Stimulated activated CD8-positive, alpha-beta memory T cell treated with anti-CD3 and anti-CD28 coated beads, Interleukin-15, amount 100 ng/mL, for 48 hours (primary cell): Measurements from ENCODE around the gene IL32.
A peak's percentile ranks its signal among the peaks of the same experiment; 100 is the strongest.
"Not testable (repeated sequence)": the region's sequence is repeated elsewhere in the genome, so short reads cannot be mapped to it uniquely, and the experiment has no call there.

Source experiments
- DNase-seq, 2 donors: peaks; one replicate each; pipeline ENCODE4 v3.0.0-alpha.2; 2020; ENCODE audit warnings: low read depth in 2 of 2

IL32 gene

DNA sequence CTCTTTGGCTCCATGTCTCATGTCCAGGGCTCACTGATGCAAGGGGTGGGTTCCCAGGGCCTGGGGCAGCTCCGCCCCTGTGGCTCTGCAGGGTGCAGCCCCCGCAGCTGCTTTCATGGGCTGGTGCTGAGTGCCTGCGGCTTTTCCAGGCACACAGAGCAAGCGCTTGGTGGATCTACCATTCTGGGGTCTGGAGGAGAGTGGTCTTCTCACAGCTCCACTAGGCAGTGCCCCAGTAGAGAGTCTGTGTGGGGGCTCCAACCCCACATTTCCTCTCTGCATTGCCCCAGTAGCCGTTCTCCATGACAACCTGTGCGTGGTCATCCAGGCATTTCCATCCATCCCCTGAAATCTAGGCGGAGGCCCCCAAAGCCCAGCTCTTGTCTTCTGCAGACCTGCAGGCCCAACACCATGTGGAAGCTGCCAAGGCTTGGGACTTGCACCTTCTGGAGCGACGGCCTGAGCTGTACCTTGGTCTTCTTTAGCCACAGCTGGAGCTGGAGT, 5.2 kb downstream of the IL32 start:
- DNase-seq, result no peak

DNA sequence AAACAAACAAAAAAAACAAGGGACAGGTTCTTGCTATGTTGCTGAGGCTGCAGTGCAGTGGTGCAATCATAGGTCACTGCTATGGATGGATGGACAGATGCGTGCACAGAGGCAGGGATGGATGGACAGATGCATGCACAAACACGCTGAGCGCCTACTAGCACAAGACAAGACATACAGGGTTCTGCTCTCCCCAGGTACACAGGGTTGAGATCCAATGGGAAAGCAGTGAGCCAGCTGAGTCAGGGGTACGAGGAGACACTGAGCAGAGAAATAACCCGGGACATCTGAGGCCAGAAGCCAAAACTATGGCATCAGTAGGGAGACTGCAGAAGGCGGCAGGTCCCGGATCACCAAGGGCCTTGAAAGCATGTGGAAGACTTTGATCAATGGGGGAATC, 6.2 kb downstream of the IL32 start:
- no peak for DNase-seq

DNA sequence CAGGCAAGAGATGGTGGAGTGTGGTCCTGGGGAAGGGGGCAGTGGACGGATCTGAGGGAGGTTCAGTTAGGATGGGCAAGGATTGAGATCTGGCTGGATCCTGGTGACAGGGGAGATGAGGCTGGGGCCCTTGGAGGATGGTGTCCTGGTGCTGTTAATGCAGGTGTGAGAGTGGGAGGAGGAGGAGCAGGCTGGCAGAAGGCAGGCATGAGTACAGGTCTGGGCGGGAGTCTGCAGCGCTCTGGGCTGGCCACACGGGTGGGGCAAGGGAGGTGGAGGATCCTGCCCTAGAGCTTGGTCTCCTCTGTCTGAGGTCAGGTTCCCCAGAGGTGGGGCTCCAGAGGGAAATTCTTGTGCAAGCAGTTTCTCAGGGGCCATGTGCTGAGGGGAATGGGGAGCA, 6.7 kb downstream of the IL32 start:
- not testable (repeated sequence) for DNase-seq

DNA sequence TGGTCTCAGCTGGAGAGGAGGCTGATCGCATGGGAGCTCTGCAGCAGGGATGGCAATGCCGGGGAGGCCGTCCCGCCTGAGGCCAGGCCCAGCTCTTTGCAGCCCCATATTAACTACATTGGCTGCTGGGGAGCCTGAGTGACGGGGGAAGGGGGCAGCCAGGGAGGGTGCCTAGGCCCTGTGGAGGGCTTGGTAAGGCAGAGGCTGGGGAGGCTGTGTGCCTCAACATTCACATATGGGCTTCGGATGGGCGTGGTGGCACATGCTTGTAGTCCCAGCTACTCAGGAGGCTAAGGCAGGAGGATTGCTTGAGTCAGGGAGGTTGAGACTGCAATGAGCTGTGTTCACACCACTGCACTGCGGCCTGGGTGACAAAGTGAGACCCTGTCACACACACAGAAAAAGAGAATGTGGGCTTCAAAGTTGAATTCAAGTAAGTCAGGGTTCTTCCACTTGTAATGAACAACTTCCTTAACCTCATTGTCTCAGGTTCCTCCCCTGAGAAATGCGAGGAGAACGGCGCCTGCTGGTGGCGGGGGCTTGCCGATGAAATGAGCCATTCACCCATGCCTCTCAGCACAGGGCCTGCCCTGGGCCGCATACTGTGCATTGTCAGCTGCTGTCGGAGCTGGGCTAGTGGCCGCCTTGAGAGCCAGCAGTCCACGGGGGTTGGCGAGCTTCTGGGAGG, 7.3 kb downstream of the IL32 start:
- DNase-seq, result not testable (repeated sequence)

DNA sequence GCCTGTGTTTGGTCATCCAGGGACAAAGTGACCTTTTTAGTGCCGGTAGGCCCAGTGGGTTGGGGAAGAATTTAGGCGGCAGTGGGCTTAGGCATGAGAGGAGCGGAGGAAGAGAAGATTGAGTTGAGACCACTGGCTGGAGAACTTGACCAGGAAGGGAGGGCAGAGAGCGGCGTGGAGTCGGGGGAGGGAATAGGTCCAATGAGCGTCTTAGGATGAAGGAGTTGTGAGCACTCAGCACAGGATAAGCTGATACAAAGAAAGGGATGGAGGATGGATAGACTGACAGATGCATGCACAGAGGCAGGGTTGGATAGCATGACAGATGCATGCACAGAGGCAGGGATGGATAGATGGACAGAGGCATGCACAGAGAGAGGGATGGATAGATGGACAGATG, 8.0 kb downstream of the IL32 start:
- no peak for DNase-seq

DNA sequence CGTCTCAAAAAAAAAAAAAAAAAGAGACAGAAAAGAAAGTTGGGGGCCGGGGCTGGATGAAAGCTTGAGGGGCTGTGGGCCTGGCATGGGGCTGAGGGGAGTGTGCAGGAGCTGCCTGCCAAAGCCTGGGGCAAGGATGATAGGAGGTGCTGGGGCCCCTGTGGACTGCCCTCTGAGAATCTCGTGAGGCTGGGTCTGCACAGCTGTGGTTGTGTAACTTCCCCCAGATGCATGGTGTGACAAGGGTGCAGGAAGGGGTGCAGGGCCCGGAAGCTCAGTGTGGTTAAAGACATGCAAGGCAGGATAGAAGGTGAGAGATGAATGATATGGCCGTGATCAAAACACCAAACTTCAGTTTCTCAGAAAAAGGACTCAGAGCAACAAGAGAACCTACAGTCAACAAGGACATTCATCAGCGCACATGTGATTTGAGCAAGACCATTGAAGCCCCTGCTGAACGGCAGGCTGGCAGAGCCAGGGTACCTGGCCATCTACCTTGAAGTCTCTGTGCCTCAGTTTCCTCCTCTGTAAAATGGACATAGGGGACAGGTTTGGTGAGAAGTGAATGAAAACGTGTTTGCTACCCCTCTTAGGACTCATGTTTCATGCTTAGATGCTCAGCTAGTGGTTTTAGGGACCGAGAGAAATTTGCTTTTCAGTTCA, 9.6 kb downstream of the IL32 start:
- peak; percentile 74 to 77 for DNase-seq

DNA sequence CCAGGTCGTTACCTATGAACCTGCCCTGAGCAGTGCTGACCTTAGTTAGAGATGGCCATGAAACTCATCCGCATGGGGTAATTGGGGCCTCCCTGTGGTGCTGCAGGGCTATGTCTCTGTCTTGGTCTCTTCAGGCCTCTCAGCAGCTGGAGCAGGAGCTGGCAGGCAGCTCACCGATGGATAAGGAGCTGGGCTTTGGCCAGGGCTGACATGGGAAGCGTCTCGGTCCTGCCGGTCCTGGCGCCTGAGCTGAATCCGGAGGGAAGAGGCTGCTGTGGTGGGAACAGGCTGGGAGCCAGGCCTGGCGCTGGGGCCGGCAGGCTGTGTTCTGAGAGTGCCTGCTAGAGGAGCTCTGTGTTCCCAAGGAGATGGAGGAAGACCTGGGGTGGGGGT, 10.1 kb downstream of the IL32 start:
- DNase-seq, result no peak

DNA sequence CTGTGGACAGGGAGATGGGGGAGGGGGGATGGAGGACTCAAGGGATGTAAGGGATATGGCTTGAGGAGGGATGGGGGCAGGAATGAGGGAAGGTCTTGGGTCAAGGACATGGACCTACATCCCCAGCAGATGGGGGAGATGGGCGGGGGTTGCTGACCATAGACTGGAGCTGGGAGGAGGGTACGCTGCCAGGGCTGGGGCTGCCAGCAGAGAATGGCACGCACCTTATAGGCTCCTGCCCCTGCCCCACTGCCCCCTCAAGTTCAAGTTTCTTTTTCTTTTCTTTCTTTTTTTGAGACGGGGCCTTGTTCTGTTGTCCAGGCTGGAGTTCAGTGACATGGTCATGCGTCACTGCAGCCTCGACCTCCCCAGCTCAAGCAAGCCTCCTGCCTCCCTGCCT, 10.5 kb downstream of the IL32 start:
- DNase-seq, result not testable (repeated sequence)

DNA sequence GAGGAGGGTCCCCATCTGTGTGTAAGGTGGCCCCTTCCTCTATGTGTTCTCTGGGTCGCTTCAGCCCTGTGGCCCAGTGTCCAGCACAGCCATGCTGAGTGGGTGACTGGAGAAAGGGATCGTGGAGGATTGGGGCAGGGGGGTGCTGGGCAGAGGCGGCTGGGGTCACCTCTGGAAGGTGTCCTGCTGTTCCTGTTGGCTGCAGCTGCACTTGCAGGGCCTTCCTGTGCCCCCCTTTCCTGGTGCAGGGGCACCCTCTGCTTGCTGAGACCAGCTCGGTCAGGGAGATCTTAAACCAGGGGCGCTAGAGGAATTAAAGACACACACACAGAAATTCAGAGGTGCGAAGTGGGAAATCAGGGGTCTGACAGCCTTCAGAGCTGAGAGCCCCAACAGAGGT, 11.1 kb downstream of the IL32 start:
- DNase-seq, result no peak

DNA sequence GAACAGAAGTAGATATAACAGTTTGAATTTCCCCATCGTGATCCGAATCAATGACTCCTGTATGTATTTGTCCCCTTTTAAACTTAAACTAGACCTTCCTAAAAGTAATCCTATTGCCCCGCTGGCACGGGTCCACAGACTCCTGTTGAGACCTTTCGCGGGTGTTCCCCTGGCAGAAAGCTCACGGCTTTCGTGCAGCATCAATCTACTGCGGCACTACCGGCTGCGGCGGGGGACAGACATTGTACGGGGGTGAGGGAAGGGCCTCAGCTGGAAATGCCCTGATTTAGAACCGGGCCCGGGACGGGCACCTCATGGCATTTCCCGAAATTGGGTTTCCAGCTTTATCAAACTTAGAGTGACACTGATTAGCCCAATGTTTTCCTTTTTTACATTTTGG, 14.6 kb downstream of the IL32 start:
- no peak for DNase-seq

DNA sequence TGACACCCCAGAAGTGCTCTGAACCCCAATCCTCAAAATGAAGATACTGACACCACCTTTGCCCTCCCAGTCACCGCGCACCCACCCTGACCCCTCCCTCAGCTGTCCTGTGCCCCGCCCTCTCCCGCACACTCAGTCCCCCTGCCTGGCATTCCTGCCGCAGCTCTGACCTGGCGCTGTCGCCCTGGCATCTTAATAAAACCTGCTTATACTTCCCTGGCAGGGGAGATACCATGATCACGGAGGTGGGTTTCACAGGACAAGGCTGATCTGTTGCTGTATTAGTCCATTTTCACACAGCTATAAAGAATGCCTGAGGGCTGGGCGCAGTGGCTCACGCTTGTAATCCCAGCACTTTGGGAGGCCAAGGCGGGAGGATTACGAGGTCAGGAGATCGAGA, 16.5 kb downstream of the IL32 start:
- not testable (repeated sequence) for DNase-seq

DNA sequence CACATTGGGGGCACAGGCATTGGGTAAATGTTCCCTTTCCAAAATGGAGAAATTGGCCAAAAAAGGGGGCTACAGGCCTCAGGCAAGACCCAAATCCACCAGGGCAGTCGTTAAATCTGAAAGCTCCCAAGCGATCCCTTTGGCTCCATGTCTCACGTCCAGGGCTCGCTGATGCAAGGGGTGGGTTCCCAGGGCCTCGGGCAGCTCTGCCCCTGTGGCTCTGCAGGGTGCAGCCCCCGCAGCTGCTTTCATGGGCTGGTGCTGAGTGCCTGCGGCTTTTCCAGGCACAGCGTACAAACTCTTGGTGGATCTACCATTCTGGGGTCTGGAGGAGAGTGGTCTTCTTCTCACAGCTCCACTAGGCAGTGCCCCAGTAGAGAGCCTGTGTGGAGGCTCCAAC, 18.0 kb downstream of the IL32 start:
- not testable (repeated sequence) for DNase-seq

DNA sequence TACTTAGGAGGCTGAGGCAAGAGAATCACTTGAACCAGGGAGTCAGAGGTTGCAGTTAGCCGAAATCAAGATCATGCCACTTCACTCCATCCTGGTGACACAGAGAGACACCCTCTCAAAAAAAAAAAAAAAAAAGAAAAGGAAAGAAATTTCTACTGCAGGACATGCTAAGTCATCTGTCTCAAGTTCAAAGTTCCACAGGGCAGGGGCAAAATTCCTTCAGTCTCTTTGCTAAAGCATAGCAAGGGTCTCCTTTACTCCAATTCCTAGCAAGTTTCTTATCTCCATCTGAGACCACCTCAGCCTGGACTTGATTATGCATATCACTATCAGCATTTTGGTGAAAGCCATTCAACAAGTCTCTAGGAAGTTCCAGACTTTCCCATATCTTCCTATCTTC, 19.1 kb downstream of the IL32 start:
- no peak for DNase-seq

DNA sequence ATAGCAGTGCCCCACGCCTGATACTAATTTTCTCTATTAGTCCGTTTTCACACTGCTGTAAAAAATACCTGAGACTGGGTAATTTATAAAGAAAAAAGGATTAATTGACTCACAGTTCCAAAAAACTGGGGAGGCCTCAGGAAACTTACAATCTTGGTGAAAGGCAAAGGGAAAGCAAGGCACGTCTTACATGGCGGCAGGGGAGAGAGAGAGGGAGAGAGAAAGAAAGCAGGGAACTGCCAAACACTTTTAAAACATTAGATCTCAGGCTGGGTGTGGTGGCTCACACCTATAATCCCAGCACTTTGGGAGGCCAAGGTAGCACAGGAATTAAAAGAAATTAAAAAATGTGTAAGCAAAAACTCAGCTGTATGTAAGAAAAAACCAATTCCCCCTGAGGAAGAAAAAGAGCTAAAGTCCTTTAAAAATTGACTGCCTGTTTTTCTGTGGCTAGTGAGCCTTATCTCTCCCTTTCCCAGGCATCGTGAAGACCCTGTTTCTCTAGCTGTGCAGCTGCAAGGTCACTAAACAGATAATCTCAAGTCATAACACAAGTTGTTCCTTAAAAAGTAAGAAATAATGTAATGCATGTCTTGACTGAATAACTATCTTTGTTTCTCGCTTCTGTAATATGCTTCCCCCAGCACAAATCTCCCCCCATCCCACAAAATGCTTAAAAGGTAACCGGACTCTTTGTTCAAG, 19.7 kb downstream of the IL32 start:
- no peak for DNase-seq

DNA sequence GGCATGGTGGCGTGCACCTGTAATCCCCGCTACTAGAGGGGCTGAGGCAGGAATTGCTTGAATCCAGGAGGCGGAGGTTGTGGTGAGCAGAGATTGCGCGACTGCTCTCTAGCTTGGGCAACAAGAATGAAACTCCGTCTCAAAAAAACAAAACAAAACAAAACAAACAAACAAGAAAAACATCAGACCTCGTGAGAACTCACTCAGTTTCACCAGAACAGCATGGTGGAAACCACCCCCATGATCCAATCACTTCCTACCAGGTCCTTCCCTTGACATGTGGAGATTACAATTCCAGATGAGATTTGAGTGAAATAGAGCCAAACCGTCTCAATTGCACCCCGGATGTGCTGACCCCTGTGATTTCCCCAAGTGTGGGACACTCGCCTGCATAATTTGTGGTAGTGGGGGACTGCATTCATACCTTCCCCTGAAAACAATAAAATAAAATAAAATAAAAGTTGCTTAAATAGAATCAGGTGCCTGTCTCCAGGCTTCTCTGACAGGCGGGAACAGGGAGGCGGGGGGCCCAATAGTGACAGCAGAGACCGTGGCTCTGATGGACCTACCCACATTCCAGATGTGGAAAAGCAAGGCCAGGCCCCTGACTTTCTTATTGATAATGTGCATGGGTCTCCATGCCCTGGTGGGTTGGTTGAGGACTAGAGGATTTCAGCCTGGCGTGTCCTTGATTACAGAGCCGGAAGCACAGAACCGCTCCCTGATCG, 20.6 kb downstream of the IL32 start:
- no peak for DNase-seq

DNA sequence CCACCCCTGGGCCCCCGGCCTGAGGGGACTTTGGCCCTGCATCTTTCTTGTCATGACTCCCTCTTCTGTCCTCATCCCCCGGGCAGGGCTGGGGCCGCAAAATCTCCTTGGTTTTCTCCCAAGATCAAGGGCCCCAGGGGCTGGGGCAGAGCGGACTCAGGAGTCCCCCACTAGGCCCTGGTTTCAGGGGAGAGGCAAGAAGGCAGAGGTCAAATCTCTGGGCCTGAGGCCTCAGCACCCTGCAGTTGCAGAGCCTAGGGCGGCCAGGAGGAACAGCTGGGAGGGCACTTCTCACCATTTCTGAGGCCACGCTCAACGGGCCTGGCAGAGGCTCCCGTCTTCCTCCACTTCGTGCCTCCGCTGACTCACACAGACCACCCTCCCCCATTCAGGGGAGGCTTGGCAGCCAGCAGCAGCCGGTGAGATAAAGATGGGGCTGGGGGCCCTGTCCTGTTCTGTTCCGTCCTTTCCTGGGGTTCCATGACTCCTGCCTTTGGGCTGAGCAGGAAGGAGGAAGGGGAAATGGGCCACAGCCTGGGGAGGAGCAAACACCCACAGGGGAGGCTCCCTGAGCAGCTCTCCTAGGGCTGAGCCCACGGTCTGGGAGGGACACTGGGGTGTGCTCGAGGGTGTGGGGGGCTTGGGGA, 21.3 kb downstream of the IL32 start:
- DNase-seq, result no peak

DNA sequence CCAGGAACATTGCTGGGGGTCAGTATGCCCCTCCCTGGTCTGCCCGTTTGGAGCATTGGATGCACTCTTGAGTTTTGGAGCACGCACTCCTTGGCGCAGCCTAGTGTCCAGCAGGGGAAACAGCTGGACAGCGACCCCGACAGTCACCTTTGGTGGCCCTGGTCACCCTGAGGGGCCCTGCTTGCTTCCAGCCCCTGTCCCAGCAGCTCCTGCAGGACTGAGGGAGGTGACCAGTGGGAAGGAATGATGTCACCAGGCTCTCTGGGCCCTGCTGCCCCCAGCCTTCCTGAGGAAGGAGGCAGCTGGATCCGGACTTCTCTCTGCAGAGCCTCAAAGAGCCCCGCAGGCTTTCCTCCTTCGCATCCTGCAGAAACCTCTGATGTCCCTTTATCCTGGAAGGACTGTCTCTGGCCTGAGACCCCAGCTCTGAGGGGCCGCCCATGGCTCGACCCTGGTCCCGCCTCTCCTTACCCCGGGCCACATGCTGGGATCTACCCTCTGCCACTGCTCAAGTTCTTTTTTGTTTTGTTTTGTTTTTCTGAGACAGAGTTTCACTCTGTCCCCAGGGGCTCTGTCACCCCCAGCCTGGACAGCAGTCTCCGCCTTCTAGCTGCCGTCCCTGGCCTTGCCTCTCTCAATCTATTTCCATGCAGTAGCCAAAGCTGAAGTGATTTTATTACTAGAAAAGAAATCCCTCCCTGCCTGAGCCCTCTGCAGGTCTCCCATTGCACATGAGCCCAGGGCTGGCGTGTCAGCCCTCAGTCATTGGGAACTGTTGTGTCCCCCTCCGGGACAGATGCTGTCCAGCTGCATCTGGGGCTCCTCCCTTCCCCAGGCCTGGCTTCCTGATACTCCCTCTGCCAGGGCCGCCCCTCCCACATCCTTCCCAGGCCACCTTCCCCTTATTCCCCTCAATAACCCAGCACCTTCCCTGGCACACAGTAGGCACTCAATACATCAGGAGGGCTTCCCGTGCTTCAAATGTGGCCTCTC, 22.1 kb downstream of the IL32 start:
- no peak for DNase-seq

DNA sequence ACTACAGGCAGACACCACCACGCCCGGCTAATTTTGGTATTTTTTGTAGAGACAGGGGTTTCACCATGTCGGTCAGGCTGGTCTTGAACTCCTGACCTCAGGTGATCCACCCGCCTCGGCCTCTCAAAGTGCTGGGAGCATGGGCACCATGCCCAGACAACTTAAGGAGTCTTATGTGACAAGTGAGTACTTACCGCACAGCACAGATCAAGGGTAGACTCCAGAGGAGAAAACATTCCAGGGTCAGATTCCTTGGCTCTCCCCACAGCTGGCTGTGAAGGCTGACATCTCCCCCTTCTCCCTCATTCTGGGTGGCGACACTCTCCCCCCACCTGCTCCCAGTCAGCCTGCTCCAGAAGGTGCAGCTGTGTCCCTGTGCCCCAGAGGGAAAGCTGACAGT, 23.0 kb downstream of the IL32 start:
- no peak for DNase-seq

DNA sequence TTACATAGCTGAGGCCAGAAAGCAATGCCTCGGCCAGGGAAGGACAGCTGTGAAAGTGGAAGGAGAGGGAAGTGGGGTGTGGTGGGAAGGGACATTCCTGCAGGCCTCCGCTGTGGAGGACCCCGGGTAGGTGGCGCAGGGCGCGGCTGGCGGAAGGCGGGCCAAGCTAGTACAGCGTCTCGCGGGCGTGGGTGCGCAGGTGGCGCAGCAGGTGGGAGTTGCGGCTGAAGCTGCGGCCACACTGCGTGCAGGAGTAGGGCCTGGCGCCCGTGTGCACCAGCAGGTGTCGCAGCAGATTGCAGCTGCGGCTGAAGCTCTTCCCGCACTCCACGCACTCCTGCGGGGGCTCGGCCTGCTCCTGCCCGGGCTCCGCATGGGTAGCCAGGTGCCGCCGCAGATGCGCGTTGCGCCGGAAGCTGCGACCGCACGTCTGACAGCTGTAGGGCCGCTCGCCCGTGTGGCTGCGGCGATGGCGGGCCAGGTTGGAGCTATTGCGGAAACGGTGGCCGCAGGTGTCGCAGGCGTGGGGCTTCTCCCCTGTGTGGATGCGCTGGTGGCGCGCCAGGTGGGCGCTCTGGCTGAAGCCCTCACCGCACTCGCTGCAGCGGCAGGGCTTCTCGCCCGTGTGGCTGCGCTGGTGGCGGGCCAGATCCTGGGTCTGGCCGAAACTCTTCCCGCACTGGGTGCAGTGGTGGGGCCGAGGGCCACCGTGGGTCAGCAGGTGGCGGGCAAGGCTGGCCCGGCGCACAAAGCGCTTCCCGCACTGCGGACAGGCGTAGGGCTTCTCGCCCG, 23.7 kb downstream of the IL32 start:
- DNase-seq, result no peak
